HG02678 (cell line): Measurements from ENCODE around the gene POGLUT3.

Experiments
- ATAC-seq: cut with Tn5 transposase; IDR thresholded peaks from one replicate; pipeline ENCODE4 v1.9.1; 2021; ENCODE audit warnings: mild to moderate bottlenecking, moderate library complexity; ENCODE audit not compliant: unreplicated experiment

Gene POGLUT3

DNA sequence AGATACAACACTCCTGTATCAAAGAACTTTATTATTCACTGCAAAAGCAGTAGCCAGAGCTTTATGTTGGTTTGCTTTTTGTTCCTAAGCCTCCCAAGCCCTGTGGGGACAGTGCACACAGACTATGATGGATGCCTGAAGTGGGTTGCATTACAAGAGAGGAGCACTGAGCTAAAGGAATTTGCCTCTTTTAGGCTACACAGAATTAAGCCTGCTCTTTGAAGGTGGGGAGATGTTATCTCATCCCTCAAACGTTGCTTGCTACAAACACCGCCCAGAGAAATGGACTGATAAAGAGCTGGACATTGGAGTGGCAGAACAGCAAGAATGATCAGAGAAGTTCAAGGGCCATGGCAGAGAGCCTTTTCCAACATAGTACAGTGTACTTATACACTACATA, 2.5 kb upstream of the POGLUT3 start:
- ATAC-seq = no peak

DNA sequence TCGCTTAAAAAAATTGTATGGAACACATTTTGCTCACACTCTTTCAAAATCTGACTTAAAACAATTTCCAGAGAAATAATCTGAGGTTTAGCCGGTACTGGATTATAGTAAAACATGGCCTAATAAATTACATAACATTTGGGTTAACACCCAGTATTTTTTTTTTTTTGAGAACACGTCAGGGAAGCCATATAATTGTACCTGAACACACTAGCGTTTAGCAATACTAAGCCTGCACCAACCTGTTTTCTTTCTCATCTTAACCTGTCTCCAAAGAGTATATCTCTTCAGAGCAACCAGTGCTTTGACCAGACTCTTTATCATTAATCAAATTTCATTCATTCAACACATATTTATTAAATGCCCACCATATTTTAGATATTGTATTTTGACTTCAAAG, 2.0 kb upstream of the POGLUT3 start:
- ATAC-seq = no peak

DNA sequence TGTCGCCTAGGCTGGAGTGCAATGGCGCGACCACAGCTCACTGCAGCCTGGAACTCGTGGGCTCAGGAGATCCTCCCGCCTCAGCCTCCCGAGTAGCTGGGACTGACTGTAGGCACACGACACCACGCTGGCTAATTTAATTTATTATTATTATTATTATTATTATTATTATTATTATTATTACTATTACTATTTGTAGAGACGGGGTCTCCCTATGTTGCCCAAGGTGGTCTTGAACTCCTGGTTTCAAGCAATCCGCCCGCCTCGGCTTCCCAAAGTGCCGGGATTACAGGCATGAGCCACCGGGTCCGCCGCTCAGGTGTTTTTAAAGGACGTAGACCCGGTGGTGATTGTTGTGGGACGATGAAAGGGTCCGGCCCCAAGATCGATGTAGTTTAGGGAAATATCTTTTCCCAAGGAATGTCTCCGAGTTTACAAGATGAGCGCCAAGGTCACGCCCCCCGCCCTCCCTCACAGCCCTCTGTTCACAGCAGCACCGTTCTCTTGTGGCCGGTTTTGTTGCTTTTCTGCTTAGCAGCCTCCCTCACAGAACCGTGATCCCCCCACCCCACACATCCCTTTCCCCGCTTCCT, 728 bp upstream of the POGLUT3 start:
- no peak for ATAC-seq

DNA sequence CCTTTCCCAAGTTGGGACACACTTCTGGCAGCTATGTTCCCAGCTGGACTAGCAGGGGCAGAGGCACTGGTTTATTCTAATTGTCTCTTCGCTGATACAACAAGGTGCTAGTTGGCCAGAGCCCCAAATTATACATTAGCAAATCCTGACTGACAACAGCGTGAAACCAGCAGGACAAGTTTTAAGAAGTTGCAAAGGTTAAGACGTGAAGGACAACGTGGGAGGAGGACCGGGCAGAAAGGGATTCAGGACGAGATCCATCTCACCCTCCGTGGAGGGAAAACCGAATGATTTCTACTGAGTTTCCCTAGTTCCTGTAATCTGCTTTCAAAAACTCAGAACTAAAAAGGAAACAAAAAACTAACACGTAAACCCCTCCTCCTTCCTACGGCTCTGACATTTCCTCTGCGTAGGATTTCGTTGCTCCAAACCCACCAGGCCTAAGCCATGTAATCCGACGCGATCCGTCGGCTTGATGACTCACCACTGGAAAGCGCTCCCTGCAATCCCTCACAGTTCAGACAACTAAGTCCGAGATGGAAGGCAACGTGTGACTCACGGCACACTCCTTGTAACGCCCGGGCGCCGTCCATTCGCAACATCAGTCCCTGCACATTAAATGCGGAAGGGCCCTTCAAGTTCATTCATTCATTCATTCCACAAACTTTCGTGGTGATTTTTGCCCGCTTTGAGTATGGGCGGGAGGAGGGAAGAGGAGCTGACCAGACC, 703 bp downstream of the POGLUT3 start:
- peak; percentile 61 for ATAC-seq

DNA sequence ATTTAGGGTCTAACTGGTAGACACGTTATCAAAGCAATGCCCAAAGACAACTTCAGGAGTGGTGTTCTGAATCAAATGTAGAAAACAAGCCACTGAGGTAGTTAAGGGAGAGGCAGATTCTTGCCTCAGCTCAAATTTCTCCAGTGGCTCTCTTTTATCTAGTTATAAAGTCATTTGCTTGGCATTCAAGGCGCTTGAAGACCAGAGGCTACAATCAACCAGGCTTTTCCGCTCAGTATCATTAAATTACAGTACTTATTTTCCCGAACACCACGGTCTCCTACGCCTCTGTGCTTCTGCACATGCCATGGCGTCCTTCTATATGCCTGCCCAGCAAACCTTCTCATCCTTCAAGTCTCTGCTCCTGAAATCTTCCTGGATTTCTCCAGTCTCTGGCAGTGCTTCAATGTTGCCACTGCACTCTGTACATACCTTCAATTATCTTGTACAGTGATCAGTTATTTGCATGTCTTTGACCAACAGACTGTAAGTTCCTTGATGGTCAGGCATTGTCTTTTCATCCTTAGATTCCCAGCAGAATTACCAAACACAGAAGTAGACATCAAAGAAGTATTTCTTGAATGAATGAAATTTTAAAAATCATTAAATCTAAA, 1.4 kb downstream of the POGLUT3 start:
- ATAC-seq = no peak

DNA sequence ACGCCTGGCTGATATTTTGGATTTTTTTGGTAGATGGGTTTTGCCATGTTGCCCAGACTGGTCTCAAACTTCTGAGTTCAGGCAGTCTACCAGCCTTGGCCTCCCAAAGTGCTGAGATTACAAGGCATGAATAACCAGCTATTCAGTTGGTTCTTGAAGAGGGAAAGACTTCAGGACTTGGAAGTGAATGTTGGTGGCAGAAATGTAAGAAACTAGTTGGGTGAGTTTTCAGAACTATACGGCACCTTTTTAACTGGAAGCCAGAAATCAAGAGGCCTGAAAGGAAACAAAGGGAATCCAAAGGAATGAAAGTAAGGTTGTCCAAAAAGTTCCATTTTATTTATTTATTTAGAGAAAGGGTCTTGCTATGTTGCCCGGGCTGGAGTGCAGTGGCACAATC, 2.9 kb downstream of the POGLUT3 start:
- ATAC-seq = no peak

DNA sequence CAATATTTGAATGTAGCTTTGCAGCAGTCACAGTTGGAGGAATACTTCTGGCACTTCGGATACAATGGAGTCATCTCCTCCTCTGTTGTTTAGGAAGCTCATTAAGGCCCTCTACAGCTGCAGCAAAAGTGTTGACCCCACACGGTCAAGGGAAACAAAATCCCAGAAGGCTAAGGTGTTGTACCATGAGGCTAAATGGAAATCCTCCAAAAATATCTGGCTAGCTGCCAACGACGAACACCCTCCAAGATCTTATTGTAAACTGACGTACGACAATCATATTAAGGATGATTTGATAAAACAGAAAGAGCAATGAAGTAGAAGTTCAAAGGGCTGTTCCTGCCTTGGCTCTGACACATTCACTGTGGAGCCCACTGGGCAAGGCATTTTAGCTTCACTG, 4.0 kb downstream of the POGLUT3 start:
- no peak for ATAC-seq

DNA sequence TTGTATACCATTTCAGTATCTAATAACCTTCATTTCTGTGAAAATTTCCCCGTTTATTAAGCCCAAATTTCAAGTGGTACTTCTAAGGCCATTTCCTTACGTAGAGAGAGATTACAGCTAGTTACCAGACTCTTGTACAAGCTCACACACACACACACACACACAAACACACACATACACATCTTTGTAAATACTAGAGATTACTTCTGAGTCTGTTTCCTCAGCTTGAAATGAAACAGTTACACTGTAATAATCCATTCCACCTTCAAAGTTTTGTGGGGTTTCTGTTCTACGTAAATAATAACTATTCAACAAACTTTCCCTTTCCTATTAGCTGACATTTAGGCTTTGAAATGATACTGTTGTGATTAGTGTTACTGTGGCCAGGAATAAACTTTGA, 6.2 kb downstream of the POGLUT3 start:
- no peak for ATAC-seq

DNA sequence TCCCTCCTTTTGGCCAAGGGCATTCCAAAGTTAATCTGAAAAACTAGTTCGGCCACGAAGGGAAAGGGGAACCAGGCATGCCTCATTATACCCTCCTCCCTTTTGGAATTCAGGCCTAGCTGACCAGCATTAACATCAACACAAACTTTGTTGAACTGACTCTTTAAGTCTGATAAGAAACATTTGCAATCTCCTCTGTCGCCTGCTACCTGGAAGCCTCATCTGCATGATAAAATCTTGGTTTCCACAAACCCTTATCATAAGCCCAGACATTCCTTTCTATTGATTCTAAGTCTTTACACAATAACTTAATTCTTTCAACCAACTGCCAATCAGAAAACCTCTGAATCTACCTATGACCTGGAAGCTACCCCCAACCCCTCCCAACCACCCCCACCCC, 11.4 kb downstream of the POGLUT3 start:
- no peak for ATAC-seq

DNA sequence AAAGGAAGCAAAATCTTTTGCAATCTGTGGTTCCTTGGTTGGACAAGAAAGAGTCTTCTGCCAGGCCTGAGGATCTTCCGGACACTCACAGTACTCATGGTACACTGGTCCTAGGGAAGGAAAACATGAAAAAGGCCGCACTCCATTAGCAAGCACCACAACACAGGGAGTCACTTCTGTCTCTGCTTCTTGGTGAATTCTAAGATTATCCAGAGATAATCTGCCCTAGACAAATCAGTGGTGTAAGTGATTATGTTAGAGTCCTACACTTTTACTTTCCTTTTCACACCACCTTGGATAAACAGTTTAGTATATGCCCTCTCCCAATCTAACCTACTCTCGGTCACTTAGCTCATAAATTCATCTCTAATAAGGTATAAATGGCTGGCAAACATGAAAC, 11.9 kb downstream of the POGLUT3 start:
- no peak for ATAC-seq

DNA sequence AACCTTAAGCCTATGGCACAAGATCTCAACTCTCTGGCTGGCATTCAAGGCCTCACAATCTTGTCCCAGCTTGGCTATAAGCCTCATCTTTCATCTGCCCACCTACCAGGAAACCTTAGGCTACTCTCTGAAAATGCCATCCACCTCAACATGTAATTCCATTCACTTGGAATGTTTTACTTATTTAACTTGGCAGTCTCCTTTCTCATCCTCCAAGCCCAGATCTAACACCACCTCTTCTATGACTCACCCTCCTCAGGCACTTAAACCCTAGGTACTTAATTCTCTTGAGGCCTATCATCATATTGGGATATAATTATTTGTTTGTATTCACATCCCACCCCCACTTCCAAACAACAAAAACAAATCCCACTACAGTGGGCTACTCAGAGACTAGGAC, 15.0 kb downstream of the POGLUT3 start:
- ATAC-seq = no peak

DNA sequence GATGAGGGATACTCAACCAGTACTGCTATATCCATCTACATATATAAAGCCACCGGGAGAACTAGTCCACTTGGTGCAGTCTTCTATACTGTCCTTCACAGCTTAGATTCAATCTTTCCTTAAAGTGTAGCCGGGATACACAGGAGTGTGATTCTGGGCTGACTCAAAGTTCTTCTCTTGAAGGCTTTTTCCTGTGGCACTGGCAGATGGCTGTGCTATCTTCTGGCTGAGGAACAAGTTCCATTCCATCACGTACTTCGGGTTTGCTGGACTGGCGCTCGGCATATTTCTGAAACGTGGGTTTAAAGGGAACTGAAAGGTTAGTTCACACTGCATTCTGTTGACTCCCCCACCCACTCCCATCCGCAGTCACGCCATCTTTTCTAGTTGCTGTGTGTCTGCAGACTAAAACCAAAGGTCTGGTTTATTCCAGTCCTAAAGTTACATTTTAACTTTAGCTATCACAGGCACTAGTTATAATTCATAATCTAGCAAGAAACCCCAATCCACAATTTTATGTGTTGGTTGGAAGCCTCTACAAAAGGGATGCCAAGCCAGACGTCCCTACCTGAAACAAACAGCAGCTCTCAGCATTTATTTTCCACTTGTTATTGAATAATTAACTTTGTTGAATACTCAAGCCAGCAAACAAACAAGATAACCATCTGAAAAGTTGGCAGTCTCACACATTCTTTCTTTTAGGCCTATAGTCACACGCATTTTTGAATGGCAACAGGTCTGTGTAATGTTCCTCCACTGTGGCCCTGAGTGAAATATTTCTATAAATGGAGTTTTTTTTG, 23.3 kb downstream of the POGLUT3 start:
- ATAC-seq = no peak

DNA sequence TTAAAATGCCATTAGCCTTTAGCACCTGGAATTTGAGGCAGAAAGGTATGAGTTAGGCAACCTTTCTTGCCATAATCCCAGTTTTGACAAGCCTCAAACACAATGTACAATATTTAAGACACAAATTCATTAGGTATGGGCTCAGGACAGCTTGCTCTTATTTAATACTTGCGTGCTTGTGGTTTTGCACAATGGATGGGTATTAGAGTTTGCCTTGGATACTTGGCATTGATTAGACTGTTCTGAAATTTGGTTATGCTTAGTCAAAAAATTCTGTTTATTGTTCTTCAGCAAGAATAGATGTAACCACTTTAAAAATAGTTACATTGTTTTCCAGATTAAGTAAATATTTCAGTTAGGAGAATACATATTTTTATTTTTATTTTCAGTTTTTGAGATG, 25.5 kb downstream of the POGLUT3 start:
- ATAC-seq = no peak

DNA sequence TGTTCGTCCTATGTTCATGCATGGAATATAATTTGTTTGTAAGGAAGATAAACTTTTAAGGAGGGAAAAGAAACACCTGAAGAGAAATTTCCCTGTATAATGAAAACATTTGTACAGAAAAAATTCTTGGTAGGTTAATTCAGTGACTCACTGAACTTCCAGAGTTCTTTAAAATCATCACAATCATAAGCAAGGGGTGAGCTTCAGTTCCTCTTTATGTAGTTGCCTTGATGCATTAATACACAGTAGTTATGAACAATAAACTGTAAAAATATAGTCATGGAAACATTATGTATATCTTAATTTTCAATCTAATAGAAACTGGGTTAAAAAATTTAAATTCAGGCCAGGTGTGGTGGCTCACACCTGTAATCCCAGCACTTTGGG, 29.7 kb downstream of the POGLUT3 start:
- no peak for ATAC-seq

DNA sequence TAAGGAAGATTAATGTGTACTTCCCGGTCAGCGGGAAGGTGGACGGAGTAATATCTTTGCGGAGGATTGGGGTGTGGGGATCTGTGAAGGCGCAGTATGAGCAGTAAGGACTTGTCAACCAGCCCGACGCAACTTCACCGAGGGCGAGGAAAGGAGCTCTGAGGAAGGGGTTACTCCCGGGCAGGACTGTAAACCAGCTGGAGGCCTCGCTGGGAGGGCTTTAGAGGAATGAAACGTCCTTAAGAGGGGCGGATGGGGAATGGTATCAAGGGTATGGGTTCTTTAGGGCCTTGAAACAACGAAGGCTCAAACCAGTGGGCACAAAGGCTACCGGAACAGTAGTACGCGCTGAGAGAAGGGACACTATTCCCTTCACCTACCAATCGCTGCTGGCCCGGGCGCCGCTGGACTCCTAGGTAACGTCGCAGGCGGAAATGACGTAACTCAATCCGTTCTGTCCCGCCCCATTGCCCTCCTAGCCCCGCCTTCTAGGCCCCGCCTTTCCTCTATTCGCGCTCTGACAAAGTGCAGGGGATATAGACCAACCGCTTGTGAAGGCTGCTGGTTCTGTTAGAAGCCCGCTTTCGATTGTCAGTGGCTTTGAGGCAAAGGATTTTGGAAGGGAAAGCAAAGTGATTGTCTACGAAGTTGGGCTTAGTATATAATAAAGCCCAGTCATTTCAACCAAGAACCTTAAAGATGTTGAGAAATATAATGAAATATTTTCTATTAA, 30.9 kb downstream of the POGLUT3 start, which contains the start of gene C11orf65:
C11orf65 (minus strand) TSS at position 439 of the 733 bp plus-strand sequence. CDS start 5,970 bp downstream, outside the sequence.
- ATAC-seq = peak; percentile 99

DNA sequence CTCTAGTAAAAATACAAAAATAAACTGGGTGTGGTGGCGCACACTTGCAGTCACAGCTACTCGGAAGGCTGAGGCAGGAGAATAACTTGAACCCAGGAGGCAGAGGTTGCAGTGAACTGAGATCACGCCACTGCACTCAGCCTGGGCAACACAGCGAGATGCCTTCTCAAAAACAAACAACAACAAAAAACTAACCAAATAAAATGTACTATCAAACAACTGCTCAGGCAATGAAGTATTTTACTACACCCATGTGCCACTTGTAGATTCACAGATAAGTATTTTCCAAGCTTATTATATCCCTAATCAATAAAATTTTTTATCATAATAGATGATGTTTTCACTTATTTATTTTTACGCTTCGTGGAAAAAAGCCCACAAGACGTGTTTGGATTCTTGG, 31.8 kb downstream of the POGLUT3 start:
- ATAC-seq = no peak

DNA sequence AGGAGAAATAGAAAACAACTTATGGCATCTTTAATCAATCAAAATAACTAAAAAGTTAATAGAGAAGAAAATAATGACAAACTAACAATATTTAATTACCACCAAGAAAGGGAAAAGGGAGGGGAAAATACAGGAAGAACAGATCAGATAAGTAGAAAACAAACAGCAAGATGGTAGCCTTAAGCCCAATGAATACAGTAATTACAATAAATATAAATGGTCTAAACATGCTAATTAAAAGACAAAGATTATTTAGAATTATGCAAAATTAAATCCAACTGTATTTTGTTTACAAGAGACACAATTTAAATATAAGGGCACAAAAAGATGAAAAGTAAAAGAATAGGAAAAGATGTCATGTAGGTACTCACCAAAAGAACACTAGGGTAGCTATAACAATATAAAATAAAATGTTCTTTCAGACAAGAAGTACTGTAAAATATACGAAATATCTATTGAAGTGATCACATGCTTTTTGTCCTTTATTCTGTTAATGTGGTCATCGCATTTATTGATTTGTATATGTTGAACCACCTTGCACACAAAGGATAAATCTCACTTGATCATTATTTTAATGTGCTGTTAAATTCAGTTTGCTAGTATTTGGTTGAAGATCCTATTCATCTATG, 44.9 kb downstream of the POGLUT3 start:
- ATAC-seq = no peak
